ENCODE results near the gene CXCL1. TPM values are rescaled to one million over a fixed set of nuclear protein-coding genes. Genes with fewer than 3 reads are reported as not detected.

Gene CXCL1
- total and polyA plus RNA-seq, 2 donors, result 0.42 to 1.5 TPM

- no peak overlapping the region for H3K4me3 ChIP-seq (ENCODE audit: low read depth, low read length)
- H3K27ac ChIP-seq (ENCODE audit: low read depth), result no peak overlapping the region
- no peaks in the 10 kb centered on the region for H3K4me1 ChIP-seq (ENCODE audit: insufficient read depth)
- DNase-seq (ENCODE audit: extremely low spot score), result no peak
- H3K36me3 ChIP-seq (ENCODE audit: insufficient read depth), result no peaks in the 10 kb centered on the region
- WGBS, result 84% methylated on average over 1 of the region's 1 CpG
These were observed 32.9 kb downstream of the CXCL1 start for GRCh38 chr4:73902038-73902637.

GRCh38 chr4:73902817-73903547, 33.8 kb downstream of the CXCL1 start:
- no peaks in the 10 kb centered on the region for H3K4me1 ChIP-seq (ENCODE audit: insufficient read depth)
- 69% methylated on average over 3 of the region's 3 CpGs for whole genome bisulfite sequencing
- H3K4me3 ChIP-seq (ENCODE audit: low read depth, low read length), result no peak overlapping the region

DNA sequence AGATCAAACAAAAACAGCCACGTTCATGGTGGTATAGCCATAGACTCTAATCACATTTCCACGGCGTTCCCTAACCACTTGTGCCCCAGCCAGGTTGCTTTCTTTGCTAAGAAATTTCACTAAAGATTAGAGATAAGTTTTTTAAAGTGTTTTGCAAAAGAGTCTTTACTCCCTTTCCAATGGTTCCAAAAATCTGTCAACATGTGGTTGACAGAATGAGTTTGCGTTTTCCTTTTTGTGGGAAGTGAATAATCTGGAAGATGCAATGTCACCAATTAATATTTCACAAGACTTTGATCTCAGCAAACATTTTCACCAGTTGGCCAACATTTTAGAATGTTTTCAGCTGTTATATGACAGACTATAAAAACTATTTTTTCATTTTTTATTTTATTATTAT, 35.3 kb downstream of the CXCL1 start:
- WGBS, result 30% methylated on average over 4 of the region's 4 CpGs
- Histone ChIP-seq H3K4me3 (ENCODE audit: low read depth, low read length) (no peak overlapping the region), H3K27ac (ENCODE audit: low read depth) (no peak overlapping the region), H3K4me1 (ENCODE audit: insufficient read depth) (no peaks in the 10 kb centered on the region), H3K36me3 (ENCODE audit: insufficient read depth) (no peaks in the 10 kb centered on the region)
- DNase-seq (ENCODE audit: extremely low spot score), result no peak

More at GRCh38 chr4:73902817-73903547, 33.8 kb downstream of the CXCL1 start:
- H3K36me3 ChIP-seq (ENCODE audit: insufficient read depth), result no peaks in the 10 kb centered on the region
- H3K27ac ChIP-seq (ENCODE audit: low read depth), result no peak overlapping the region
- DNase-seq (ENCODE audit: extremely low spot score), result no peak

GRCh38 chr4:73908965-73909364, 39.8 kb downstream of the CXCL1 start:
- H3K27ac ChIP-seq (ENCODE audit: low read depth), result no peak overlapping the region

DNA sequence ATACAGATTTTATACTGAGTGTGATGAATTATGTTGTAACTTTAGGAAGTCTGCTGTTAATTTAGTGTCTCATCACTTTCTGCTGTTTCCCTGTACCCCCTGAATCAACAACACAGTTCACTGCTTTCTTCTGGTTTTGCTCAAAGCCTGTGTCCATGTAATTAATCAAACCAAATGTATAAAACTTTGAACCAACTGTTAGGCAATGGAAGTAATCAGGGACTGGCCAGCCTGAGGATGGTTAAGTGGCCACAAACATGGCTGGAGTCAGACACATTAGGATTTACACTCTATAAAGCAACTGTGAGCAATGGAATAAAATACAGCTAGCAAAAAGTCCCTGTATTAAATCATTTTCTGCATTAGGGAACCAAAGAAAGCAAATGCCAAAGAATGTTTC, 42.6 kb downstream of the CXCL1 start:
- no peaks in the 10 kb centered on the region for H3K36me3 ChIP-seq (ENCODE audit: insufficient read depth)
- no peaks in the 10 kb centered on the region for H3K4me1 ChIP-seq (ENCODE audit: insufficient read depth)
- no peak overlapping the region for H3K4me3 ChIP-seq (ENCODE audit: low read depth, low read length)
- DNase-seq (ENCODE audit: extremely low spot score), result no peak
- no peak overlapping the region for H3K27ac ChIP-seq (ENCODE audit: low read depth)

More at GRCh38 chr4:73908965-73909364, 39.8 kb downstream of the CXCL1 start:
- Histone ChIP-seq H3K4me1 (ENCODE audit: insufficient read depth) (no peaks in the 10 kb centered on the region), H3K4me3 (ENCODE audit: low read depth, low read length) (no peak overlapping the region), H3K36me3 (ENCODE audit: insufficient read depth) (no peaks in the 10 kb centered on the region)
- no peak for DNase-seq (ENCODE audit: extremely low spot score)

GRCh38 chr4:73912191-73912590, 43.0 kb downstream of the CXCL1 start:
- Histone ChIP-seq H3K4me3 (ENCODE audit: low read depth, low read length) (no peak overlapping the region), H3K36me3 (ENCODE audit: insufficient read depth) (no peaks in the 10 kb centered on the region), H3K27ac (ENCODE audit: low read depth) (no peak overlapping the region), H3K4me1 (ENCODE audit: insufficient read depth) (no peaks in the 10 kb centered on the region)
- no peak for DNase-seq (ENCODE audit: extremely low spot score)
- 0% methylated on average over 1 of the region's 1 CpG for WGBS

DNA sequence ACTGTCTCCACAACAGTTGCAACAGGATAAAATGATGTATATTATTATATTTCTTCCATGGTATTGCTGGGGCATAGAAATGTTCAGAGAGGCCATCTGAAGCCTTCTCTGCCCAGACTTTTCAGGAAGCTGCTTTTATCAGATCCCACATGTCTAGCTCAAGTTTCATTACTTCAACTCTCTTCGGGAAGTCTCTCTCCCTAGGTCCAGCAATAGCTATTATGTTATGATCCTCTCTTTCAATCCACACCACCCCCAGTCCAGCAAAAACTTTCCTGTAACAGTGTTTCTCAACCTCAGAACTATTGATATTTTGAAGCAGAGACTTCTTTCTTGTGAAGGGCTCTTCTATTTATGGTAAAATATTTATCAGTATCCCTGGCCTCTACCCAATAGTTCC, 44.9 kb downstream of the CXCL1 start:
- Histone ChIP-seq H3K4me3 (ENCODE audit: low read depth, low read length) (no peak overlapping the region), H3K4me1 (ENCODE audit: insufficient read depth) (no peaks in the 10 kb centered on the region), H3K36me3 (ENCODE audit: insufficient read depth) (no peaks in the 10 kb centered on the region), H3K27ac (ENCODE audit: low read depth) (no peak overlapping the region)
- DNase-seq (ENCODE audit: extremely low spot score), result no peak
- 34% methylated on average over 1 of the region's 1 CpG for WGBS

DNA sequence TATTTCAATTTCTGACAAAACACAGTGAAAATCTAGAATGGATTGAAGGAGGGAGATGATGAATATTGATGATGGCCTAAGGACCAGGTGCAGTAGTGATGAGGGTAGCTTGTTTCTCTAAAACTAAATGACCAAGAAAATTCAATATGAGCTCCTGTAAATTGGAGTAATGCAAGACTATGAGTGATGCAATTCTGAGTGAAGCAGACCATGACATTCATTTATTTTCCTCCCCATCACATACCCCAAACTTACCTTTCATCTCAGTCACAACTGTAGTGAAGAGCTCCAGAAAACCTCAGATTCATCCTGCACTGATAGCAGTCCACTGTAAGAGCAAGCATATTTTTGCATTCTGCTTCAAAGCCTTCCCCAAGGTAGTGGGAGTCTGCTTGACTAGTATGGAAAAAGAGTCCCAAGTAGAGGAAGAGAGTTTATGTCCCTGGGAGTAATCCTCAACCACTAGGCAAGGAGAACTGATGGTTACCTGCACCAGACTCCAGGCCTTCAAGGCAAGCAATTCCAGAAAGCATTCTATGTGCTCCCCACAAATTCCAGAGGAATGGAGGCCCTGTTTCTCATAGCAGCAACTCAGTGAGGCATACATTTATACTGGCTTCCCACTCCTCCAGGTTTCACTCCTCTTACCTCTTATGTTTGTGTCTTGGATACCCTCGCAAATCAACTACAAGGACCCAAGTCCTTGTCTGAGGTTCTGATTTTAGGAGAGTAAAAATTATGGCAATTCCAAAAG, 47.2 kb downstream of the CXCL1 start:
- DNase-seq (ENCODE audit: extremely low spot score), result no peak
- H3K27ac ChIP-seq (ENCODE audit: low read depth), result no peak overlapping the region

GRCh38 chr4:73917081-73917501, 47.9 kb downstream of the CXCL1 start:
- Histone ChIP-seq H3K4me3 (ENCODE audit: low read depth, low read length) (no peak overlapping the region), H3K27ac (ENCODE audit: low read depth) (no peak overlapping the region), H3K36me3 (ENCODE audit: insufficient read depth) (no peaks in the 10 kb centered on the region), H3K4me1 (ENCODE audit: insufficient read depth) (no peaks in the 10 kb centered on the region)
- no peak for DNase-seq (ENCODE audit: extremely low spot score)
- 57% methylated on average over 2 of the region's 2 CpGs for WGBS

More for the DNA sequence above, 47.2 kb downstream of the CXCL1 start:
- 97% methylated on average over 1 of the region's 1 CpG for WGBS
- no peaks in the 10 kb centered on the region for H3K4me1 ChIP-seq (ENCODE audit: insufficient read depth)
- H3K36me3 ChIP-seq (ENCODE audit: insufficient read depth), result no peaks in the 10 kb centered on the region
- no peak overlapping the region for H3K4me3 ChIP-seq (ENCODE audit: low read depth, low read length)

- H3K4me1 ChIP-seq (ENCODE audit: insufficient read depth), result no peaks in the 10 kb centered on the region
- no peak overlapping the region for H3K27ac ChIP-seq (ENCODE audit: low read depth)
- H3K36me3 ChIP-seq (ENCODE audit: insufficient read depth), result no peaks in the 10 kb centered on the region
- 60% methylated on average over 2 of the region's 2 CpGs for WGBS
- no peak for DNase-seq (ENCODE audit: extremely low spot score)
- no peak overlapping the region for H3K4me3 ChIP-seq (ENCODE audit: low read depth, low read length)
These were observed 48.9 kb downstream of the CXCL1 start for GRCh38 chr4:73918058-73918457.

DNA sequence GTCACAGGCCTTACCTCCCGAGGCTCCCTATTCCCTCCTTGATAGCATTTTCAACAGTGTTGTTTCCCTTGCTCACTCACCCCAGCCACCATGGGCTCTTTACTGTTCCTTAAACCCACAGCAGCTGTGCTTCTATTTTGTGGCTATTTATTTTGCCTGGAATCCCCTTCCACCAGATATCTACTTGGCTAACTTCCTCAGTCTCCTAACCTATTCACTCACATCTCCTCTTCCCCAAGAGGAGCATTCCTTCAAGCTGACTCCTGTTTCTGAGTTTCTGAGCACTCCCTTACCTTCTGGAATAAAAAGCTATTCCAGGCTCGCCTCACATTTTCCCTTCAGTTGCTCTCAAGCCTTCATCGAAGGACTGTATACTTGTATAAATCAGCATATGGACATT, 50.5 kb downstream of the CXCL1 start:
- no peak for DNase-seq (ENCODE audit: extremely low spot score)
- H3K4me1 ChIP-seq (ENCODE audit: insufficient read depth), result no peaks in the 10 kb centered on the region
- H3K27ac ChIP-seq (ENCODE audit: low read depth), result no peak overlapping the region
- 90% methylated on average over 3 of the region's 3 CpGs for WGBS
- no peak overlapping the region for H3K4me3 ChIP-seq (ENCODE audit: low read depth, low read length)
- H3K36me3 ChIP-seq (ENCODE audit: insufficient read depth), result no peaks in the 10 kb centered on the region
